K562 (cell line): Measurements from ENCODE around the gene GABRA4. TPM values are rescaled to one million over a fixed set of nuclear protein-coding genes. Genes with fewer than 3 reads are reported as not detected.

ENCODE experiments used
- AFF4 ChIP-seq: sonication (generic); formaldehyde crosslinking; IDR thresholded peaks from 2 replicates; pipeline ENCODE4 v1.8.0; 2023; ENCODE audit warnings: mild to moderate bottlenecking, missing genetic modification reagents
- DEAF1 ChIP-seq: fragments of 450-650 bp; formaldehyde crosslinking; IDR thresholded peaks from 2 replicates; pipeline ENCODE4 v1.4.0; 2020; ENCODE audit warnings: mild to moderate bottlenecking, moderate library complexity
- HNRNPUL1 ChIP-seq: fragments of 200-400 bp; formaldehyde crosslinking; IDR thresholded peaks from 2 replicates; pipeline ENCODE4 v1.6.1; 2017; ENCODE audit warnings: low read length
- TAL1 ChIP-seq: fragments of 450-650 bp; IDR thresholded peaks from 2 replicates; pipeline ENCODE4 v1.6.1; 2016; ENCODE audit warnings: mild to moderate bottlenecking
- ZNF445 ChIP-seq: fragments of 250-450 bp; sonication (Bioruptor Pico); IDR thresholded peaks from 2 replicates; pipeline ENCODE4 v1.4.0; 2020; ENCODE audit warnings: low read depth, mild to moderate bottlenecking, moderate library complexity
- ZNF79 ChIP-seq: fragments of 250-450 bp; sonication (Bioruptor Pico); IDR thresholded peaks from 2 replicates; pipeline ENCODE4 v1.4.0; 2020; ENCODE audit warnings: low read depth, mild to moderate bottlenecking, moderate library complexity
- polyA plus RNA-seq, 8 experiments: library from polyadenylated mRNA; depleted of rRNA in 4 of 8; stranded (reverse) in 5 of 8; unstranded in 3 of 8; fragments of >200 nt; fragmentation: Nextera tagmentation in 2 of 8; fragmentation: Illumina TruSeq in 1 of 8; extraction: Ambion mirVana in 2 of 8; extraction: Trizol in 1 of 8; gene quantifications; 2 replicates each; pipeline versions ENCODE4 v1.2.1 to v1.2.3, GENCODE V29; 2011 to 2014; ENCODE audit warnings: inconsistent platforms in 1 of 8, missing spikeins in 1 of 8
- total RNA-seq, 7 experiments: library from RNA; depleted of rRNA in 6 of 7; stranded (reverse); fragments of >200 nt in 6 of 7; fragmentation: Illumina TruSeq in 2 of 7; extraction: Trizol in 2 of 7; gene quantifications; 2 replicates each; pipeline versions ENCODE4 v1.2.1 to v1.2.3, GENCODE V29; 2011 to 2021; ENCODE audit warnings: low replicate concordance in 1 of 7

GABRA4 gene
- total and polyA plus RNA-seq, 9 of the 15 experiments (the other 6 are each of a cell fraction or from before 2014, with no cell fraction given), result not detected

GRCh38 chr4:46967631-46968030 is 25.8 kb downstream of the GABRA4 start (continued):
- TF ChIP-seq HNRNPUL1 (no peak), ZNF445 (CRISPR knock-in tag) (no peak), ZNF79 (no peak), TAL1 (no peak), DEAF1 (no peak), AFF4 (no peak)
